Inflammatory macrophage treated with lipopolysaccharide for 4 hours (primary cell): ENCODE data around the gene CARD10.

Experiments
- DNase-seq: peaks from one replicate; pipeline ENCODE4 v3.0.0-alpha.2; 2020

Gene CARD10

GRCh38 chr22:37525073-37525745, 6.0 kb upstream of the CARD10 start:
- peak; percentile 67 for DNase-seq

- DNase-seq = no peak
These were observed 3.3 kb upstream of the CARD10 start for GRCh38 chr22:37522482-37522881.

GRCh38 chr22:37521236-37521739, 2.1 kb upstream of the CARD10 start:
- no peak for DNase-seq

- no peak for DNase-seq
These were observed 1.6 kb upstream of the CARD10 start for GRCh38 chr22:37520776-37521191.

- DNase-seq = no peak
These were observed 527 bp downstream of the CARD10 start for GRCh38 chr22:37518509-37519267.

DNA sequence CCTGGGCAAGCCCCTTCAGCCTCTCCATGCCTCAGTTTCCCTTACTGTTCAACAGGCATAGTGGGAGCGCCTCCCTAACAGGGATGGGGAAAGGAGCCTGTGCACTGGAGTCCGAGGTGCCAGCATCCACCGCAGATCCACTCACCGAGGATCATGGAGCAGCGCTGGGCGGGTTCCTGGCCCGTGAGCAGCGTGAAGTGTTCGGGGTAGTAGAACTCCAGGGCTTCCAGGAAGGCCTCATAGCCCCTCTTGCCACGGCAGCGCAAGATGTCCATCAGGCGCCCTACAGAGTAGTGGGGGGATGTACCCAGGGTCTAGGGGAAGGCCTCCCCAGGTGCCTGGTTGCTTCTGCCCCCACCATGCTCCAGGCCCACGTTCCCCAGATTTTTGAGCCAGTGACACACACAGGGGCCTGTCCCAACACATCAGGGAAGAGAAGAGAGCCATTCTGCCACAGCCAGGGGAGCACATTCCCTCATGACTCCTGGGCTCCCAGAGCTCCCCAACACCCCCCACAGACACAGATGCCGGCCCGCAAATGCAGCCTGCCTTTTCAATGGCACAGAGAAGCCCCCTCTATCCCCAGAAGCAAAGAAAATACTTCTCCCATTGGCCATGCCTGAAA, 1.3 kb downstream of the CARD10 start:
- DNase-seq = no peak

GRCh38 chr22:37516456-37516855, 2.8 kb downstream of the CARD10 start:
- DNase-seq = no peak

DNA sequence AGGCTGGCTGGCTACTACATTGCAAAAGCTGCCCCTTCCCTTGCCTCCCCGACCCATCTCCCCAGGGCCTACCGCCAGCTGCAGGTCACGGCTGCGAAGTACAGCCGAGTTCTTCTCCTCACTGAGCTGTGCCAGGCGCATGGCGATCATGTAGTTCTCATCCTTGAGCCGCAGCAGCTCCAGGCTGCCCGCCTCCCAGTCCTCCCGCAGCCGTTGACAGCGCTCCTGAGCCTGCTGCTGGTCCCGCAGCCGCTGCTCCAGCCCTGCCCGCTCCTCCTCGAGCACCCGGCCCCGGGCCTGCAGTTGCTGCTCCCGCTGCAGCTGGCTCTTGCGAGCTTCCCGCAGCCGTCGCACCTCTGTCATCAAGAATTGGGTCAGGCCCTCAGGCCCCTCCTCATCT, 3.3 kb downstream of the CARD10 start:
- DNase-seq = no peak

DNA sequence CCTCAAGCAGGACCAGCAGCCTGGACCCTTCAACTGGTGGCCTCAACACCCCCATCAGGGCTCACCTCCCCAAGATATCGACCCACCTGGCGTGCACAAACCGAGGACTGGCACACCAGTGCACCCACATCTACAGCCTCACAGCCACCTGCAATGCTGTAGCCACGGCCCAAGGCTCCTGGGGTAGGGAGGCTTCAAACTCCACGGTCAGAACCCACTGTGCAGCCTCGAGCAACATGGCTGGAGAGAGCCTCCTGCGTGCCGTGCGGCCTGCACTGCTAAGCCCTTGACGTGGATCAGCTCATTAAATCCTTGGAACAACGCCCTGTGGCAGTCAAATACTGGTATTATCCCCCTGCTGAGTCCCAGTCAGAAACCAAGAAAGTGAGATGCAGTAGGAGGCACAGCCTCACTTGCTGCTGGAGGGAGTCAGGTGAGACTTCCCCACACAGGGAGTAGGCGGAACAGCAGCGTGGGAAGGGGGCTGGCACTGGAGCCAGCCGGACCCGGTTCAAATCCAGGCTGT, 4.6 kb downstream of the CARD10 start:
- no peak for DNase-seq

DNA sequence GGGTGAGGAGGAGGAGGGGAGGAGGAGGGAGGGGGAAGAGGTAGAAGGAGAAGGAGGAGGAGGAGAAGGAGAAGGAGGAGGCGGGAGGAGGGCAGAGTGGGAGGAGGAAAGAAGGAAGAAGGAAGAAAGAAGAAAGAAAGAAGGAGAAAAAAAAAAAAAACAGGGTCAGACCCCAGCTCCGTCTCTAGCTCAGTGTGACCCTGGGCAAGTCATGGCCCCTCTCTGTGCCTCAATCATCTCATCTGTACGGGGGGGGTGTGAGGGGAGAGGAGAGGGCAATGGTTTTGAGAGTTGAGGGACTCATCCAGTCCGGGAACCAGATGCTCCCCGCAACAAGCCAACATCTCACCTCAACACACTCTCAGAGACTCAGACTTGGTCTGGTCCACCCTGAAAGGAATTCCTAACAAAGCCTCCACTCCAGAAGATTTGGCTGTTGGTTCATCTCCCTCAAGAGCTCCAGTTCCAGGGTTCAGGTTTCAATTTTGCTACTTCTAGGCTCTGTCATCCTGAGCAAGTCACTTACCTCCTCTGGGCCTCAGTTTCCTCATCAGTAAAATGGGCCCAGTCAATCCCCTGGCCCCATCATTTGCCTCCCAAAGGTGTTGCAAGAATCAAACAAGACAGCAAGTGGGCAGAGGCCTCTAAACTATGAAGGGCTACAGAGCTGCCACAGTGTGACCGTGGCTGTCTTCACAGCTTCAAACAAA, 7.7 kb downstream of the CARD10 start:
- DNase-seq = no peak

DNA sequence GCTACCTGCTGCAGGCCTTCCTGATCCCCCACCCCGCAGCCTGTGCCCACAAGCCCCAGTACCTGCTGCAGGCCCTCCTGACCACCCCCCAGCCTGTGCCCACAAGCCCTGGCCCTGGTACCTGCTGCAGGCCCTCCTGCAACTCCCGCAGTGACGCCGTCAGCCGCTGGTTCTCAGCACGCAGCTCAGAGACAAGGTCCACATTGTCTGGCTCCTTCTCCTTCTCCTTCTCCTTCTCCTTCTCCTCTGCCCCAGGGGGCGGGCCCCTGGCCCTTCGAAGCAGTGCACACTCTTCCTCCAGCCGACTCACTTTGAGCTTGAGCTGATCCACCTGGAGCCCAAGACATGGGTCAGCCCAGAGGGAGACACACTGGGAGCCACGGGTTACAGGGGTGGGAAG, 9.1 kb downstream of the CARD10 start:
- no peak for DNase-seq

- DNase-seq = no peak
These were observed 10.0 kb downstream of the CARD10 start for GRCh38 chr22:37509059-37509860.

- DNase-seq = no peak
These were observed 10.7 kb downstream of the CARD10 start for GRCh38 chr22:37508431-37508992.

GRCh38 chr22:37507731-37508130, 11.5 kb downstream of the CARD10 start:
- no peak for DNase-seq

- DNase-seq = no peak
These were observed 13.2 kb downstream of the CARD10 start for GRCh38 chr22:37505989-37506388.

DNA sequence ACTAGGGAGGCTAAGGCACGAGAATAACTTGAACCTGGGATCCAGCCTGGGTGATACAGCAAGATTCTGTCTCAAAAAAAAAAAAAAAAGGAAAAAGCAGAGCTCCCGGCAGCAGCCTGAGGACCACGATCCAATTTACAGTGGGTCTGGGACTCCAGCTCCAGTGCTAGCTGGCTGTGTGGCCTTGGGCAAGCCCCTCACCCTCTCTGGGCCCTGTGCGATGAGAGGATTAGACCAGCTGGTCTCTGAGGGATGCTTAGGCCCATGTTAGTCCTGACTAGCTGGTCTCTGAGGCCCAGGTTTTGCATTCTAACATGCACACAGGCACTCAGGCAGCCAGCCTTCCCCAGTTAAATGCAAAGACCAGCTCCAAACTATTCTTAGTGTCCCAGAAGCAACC, 13.7 kb downstream of the CARD10 start:
- no peak for DNase-seq

- no peak for DNase-seq
These were observed 14.3 kb downstream of the CARD10 start for GRCh38 chr22:37504964-37505363.

DNA sequence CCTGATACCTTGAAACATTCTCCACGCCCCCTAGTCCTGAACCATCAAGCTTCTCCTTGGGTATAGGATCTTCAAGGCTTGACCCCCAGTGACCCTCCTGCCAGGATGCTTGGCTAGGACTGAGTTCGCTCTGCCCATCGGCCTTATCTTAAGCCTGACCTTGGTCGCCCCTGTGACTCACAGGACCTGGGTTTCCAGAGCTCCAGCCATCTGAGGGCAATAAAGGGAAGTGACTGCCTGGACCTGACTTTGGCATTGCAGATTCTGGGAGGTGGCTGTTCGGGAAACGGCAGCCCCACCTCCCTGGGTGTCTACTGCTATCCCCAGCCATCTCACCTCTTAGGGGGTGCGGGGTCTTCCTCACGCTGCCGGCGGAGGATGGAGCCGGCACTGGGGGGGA, 15.4 kb downstream of the CARD10 start:
- DNase-seq = peak; percentile 36

GRCh38 chr22:37503183-37503683, 16.0 kb downstream of the CARD10 start:
- DNase-seq = no peak

DNA sequence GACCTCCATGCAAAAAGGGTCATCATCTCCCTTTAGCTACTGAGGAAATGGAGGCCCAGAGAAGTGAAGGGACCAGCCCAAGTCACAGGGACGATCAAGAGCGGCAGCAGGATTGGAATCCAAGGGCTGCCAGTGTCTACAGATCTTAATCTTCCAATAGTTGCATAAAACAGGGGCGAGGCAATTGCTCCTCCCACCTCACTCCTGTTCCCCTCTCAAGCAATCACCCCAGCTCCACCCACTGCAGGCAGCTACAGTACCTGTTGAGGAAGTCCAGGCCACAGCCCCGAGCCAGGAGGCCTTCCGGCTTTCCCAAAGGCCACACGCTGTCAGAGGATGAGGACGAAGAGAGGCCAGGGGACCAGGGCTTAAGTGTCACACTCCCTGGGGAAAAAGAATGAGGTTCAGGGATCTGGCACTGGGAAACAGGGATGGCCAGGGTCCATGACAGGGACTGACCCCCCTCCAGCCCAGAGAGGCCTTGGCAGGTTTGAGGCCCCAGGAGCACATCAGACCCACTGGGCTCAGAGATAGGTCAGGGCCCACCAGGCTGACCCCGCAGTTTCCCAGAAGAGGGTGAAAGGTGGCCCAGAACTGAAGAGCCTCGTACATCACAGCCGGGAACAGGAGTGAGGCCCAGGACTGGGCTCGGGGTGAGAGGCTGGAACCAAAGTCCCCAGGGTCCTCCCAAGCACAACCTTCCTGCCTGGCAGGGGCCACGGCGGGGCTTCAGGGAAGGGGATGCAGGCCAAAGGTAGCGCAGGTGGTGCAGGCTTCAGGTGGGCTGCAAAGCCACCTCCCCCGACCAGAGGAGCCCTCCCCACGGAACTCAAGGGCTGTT, 16.7 kb downstream of the CARD10 start:
- no peak for DNase-seq
